GM12874 (cell line): ENCODE data around the gene NAA35.

Experiments
- TF ChIP-seq, protein P1 (sequence below): IDR thresholded peaks from 2 replicates; pipeline ENCODE4 v1.5.1; 2011; ENCODE audit warnings: low read depth, mild to moderate bottlenecking, control low read depth, low read length, moderate library complexity; ENCODE audit not compliant: insufficient read depth

The NAA35 gene

DNA sequence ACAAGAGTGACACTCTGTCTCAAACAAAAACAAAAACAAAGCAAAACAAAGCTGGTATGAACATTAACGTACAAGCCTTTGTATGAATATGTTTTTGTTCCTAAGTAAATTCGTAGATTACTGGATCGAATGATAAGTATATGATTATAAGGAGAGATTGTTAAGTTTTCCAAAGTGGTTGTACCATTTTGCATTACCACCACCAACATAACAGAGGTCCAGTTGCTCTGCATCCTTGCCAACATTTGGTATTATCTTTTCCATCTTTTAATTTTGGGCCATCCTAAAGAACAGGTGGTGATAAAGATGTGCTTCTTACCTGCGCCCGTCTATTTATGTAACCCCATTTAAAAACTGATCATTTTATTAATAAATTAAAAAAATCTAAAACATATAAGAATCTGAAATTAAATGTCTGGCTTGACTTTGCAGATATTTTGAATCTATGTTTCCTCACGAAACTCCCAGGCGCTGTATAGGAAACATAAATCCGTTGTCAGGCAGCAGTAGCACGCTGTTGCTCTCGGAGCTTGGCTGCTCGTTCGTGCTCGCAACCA is 593 bp upstream of the NAA35 start:
- TF ChIP-seq, protein P1, sequence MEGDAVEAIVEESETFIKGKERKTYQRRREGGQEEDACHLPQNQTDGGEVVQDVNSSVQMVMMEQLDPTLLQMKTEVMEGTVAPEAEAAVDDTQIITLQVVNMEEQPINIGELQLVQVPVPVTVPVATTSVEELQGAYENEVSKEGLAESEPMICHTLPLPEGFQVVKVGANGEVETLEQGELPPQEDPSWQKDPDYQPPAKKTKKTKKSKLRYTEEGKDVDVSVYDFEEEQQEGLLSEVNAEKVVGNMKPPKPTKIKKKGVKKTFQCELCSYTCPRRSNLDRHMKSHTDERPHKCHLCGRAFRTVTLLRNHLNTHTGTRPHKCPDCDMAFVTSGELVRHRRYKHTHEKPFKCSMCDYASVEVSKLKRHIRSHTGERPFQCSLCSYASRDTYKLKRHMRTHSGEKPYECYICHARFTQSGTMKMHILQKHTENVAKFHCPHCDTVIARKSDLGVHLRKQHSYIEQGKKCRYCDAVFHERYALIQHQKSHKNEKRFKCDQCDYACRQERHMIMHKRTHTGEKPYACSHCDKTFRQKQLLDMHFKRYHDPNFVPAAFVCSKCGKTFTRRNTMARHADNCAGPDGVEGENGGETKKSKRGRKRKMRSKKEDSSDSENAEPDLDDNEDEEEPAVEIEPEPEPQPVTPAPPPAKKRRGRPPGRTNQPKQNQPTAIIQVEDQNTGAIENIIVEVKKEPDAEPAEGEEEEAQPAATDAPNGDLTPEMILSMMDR: no peak

DNA sequence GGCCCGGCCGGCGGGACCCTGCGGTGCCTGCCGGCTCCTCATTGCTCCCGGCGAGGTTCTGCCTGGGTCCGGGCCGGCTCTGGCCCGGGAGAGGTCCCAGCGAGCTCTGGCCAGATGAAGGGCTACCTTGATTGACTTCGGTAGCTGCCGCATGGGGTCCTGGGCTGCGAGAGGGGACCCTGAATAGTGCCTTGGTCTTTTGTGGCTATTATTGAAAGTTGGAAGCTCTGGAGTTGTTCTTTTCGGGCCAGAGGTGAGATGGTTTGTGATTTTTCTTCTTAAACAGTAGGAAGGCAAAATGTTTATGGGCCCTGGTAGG is 635 bp downstream of the NAA35 start:
- TF ChIP-seq, protein P1: no peak

DNA sequence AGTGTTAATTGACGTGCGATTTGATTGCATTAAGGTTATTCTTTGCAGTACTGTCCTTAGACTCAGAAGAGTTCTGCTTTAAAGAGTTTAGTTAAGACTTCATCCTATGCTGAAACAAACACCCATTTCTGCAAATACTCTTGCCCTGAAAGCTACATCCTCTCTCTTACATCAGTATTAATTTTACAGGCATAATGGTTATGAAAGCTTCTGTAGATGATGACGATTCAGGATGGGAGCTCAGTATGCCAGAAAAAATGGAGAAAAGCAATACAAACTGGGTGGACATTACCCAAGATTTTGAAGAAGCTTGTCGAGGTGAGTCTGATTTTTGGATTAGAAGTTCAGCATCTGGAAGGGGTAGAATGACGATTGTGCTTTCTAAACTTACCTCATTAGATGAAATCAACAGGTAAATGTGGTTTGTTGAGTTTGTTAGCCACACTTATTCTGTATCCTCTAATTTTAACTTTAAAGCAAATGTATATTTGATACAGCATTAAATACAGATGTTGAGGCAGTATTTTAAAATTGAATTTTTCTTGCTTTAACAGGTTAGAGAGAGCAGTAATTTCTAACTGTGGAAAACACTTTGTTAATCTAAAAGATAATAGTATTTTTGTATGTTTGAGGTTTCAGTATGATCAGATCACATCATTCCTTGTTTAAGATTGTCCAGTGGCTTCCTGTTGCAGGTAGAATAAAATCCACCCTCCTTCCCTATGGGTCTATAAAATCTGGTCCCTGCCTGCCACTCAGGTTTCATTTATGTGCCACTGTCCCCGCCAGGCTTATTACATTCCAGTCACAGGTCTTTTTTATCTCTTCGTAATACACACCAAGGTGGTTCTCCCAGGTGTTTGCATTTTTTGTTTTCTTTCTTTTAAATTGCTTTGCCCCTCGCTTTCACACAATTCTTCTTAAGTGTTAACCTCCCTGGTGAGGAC is 1.3 kb downstream of the NAA35 start:
- TF ChIP-seq, protein P1: no peak

DNA sequence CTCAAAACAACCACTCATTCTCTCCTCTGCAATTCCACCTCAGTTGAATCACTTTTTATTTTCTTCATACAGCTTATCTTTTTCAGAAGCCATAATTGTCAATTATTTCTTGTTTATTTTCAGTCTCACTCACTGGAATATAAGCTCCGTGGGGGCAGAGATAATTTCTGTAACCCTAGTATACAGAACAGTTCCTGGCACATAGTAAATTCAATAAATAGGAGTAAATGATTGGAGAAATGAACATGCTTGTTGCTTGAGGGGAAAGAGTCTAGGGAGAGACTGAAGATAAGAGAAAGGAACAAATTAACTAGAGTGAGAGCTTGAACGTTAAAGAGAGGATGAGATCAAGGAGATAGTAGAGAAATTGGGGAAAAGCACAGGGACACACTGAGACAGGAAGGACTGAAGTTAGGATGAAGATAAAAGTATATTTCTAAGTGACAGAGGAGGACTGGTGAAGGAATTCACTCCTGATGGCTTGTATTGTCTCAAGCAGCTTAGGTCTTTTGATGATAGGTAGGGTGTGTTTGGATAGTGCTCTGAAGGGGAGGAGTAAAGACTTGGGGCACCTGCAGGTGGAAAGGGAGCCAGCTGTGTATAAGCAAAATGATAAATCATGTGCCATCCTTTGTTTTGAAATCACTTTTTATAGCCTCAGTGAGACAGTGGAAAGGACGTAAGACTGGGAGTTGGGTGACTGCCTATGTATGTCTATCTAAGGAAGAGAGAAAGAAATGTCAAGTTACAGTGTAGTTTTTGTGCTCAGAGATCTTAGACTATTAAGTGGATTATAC is 2.2 kb downstream of the NAA35 start:
- TF ChIP-seq, protein P1: no peak

DNA sequence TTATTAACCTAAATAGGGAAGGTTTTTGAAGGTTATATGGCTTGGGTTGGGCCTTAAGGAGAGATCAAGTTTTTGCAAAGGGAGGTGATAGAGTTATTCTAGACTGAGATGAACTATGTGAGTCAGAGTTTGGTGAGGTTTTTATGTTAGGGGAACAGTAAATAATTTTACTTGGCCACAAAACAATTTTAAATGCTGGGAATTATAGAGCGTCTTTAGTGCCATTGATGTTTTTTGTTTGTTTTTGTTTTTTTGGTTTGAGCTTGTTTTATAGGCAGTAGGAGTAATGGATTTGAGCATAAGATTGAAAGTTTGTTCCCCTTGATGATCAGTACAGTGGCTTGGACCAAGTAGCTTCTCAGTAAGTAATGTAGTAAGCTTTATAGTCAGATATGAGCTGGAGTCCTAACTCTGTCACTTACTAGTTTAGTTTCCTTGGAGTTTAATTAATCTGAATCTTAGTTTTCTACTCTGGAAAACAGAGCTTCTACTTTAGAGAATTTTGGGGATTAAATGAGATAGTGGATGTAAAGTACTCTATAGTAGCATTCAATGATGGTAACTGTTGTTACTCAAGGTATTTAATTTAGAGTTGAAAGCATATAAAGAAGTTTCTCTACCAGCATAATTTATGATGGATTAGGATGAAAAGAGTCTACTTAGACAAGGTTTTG is 2.9 kb downstream of the NAA35 start:
- TF ChIP-seq, protein P1: no peak

DNA sequence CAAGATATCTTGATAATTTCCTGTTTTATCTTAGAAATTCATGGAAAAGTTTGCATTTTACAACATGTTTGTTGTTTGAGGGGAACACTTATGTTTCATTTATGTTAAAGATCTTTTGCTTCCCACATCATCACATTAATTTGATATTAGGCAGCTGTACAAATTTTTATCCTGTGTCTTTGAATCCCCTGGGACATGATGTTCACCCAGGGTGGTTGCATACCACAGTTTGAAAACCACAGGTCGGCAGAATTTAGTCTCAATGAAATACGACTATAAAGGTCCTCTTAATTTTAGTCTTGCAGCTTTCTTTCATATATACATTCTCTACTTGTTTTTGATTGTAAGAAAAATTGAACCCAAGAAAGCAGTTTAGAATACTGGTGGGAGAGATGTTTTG is 3.7 kb downstream of the NAA35 start:
- TF ChIP-seq, protein P1: no peak
